HG03469 (cell line): ENCODE measurements around the gene KLK3.

Experiments
- ATAC-seq: cut with Tn5 transposase; IDR thresholded peaks from one replicate; pipeline ENCODE4 v1.9.1; 2021; ENCODE audit warnings: mild to moderate bottlenecking, moderate library complexity, moderate number of reproducible peaks; ENCODE audit not compliant: unreplicated experiment

The KLK3 gene

DNA sequence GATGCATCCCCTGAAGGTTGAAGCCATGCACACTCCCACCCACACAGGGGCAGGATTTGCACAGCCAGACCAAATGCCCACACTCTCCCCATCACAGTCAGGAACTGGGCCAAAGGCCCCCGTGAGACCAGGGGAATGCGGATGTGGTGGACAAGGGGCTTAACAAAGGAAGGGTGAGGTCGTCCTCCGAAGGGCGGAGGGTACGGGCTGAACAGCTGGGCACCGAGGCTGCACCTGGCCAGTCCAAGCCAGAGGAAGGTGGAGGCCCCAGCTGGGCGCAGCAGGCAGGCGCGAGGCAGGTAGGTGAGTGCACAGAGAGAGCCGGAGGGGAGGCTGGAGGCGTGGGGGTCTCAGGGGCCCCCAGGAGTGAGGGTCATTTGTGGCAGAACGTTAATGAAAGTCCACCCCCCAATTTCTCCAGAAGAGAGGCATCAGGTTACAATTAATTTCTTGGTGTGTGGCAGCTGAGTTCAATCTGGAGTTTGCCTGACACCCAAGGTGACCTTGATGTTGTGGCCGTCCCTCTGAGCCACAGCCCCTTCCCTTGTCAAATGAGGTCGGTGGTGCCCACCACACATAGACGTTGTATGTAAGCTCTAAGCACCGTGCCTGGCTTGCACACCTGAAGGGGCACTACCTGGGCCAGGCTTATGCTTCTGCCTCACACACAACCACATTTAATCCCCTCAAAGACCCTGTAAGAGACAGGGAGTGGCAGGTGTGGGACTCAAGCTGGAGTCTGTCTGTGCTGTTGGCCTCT lies 24.3 kb upstream of the KLK3 start:
- ATAC-seq: no peak

DNA sequence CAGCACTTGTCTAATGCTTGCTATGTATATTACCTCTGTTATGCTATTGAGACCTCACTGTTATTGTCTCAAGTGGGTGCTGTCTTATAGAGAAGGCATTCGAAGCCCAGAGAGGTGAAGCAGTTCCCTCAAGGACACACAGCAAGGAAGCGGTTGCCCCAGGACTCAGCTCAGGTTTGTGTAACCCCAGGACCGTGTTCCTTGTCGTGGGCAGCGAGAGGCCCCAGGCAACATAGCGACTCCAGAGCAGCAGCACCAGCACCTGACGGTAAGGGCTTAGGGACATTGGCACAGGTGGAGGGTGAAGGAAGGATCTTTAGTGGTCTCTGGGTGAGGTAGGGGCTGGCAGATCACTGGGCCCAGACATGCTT lies 23.7 kb upstream of the KLK3 start:
- ATAC-seq: no peak

DNA sequence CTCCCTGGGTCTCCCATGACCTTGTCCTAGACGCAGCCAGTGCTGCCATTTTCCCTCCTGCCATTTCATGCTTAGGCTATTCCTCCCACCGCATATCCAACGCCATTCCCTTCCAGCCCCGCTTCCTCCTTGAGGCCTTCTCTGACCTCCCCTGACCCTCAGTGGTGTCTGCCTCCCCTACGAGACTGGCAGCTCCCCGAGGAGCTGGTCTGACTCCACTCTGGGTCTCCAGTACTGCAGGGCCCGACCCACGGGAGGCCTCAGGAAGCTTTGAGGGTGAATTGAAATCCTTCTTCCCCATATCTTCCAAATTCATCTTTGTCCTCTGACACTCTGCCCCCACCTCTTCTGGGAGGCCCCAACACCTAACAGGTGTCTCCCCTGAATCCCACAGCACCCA lies 22.0 kb upstream of the KLK3 start:
- ATAC-seq: no peak

DNA sequence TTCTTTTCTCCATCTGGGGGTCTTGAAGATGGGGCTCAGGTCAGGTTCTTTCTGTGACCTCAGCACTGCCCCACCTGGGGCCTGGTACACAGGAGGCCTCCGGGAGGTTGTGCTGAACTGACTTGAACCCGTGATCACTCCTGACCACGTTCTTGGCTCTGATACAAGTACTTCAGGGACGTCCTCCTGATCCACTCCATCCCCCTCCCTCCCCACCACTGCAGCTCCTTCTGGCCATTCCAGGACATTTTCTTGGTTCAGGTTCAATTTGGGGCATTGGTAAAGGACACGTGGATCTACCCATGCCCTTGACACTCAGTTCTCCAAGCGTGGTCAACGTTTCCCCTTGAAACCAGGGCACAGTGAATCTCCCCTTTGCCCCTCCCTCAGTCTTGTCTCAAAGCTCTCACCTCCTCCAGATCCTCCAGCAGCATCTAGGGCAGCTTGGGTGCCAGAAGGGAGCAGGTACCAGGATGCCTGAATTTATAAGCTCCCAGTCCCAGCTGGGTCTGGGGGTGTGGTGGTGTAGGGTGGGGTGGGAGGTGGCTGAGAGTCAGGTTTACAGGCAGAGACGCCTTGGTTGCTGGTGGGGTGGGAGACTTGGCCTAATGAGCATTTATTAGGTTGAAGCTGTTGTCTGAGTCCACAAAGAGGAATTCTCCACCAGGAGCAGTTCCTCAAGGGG lies 21.5 kb upstream of the KLK3 start, which contains the start of gene KLK15:
Gene KLK15, minus strand, starts transcription at position 458 of the 685 bp plus-strand sequence. CDS start 2,082 bp downstream, outside the sequence.
- no peak for ATAC-seq

DNA sequence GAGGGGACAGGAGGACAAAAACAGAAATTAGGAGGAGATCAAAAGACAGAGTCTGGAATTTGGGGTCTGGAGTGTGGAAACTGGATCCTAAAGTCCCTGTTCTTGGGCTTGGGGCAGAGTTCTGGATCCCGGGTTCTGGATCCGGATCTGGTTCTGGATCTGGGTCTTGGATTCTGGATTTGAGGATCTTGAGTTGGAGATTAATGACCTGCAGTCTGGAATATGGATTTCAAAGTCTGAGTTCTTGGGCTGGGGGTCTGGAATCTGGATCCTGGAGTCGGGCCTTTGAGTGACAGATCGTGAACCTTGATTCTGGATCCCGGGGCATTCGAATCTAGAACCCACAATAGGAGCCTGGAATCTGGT lies 20.9 kb upstream of the KLK3 start:
- no peak for ATAC-seq

DNA sequence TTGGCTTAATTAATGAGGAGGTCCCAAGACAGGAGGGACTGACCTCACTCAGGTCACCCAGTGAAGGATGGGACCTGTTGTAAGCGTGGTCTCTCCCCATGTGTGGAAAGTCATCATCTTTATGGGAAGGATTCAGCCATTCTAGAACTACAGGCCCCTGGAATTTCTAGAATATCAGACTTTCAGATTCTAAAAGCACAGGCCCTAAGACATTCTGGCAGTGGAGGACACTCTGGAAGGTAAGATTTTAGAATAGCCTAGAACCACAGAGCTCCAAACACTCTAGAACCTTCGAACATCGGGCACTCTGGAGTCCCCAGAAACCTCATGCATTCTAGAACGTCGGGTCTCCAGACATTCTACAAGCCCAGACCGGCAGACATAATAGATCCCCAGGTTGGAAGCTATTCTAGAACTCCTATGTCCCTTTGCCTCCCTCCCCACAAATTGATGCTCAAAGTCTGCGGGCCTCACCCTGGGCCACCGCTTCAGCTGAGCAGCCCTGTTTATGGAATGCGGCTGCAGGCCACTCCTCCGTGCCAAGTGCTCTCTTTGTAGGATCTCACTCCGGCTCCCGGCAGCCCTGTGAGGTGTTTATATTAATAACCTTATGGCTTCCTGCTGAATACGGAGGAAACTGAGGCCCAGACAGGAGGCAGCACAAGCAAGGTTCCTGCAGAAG lies 19.5 kb upstream of the KLK3 start:
- no peak for ATAC-seq

DNA sequence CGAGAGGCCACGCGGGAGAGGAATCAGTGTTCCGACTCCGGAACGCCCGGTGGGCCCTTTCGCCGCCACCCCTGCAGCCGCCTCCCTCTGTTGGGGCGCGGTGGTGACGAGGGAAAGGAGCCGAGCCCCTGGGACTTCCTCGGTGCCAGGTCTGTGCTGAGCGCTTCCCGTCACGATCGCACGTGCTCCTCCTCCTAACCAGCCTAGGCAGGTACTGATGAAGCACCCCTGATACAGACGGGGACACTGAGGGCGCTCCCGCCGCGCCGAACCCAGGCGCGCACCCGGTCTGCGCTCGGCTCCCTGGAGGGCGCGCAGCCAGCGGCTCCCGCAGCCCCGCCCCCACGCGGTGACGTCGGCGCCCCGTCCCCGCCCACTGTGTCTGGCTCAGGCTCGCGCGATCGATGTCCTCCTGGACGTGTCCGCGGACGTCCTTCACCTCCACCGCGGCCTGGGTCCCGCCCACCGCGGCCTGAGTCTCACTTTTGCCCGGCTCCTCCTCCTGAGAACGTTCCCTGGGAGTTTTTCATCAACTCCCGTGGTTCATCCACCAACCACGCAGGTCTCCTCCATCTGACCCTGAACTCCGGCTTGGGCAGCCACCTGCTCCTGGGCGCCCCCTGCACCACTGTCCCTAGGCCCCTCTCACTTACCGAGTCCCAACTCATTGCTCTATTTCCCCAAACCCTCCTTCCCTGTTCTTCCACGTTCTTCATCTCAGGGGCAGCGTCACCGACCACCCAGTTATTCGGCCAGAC lies 18.8 kb upstream of the KLK3 start:
- no peak for ATAC-seq

DNA sequence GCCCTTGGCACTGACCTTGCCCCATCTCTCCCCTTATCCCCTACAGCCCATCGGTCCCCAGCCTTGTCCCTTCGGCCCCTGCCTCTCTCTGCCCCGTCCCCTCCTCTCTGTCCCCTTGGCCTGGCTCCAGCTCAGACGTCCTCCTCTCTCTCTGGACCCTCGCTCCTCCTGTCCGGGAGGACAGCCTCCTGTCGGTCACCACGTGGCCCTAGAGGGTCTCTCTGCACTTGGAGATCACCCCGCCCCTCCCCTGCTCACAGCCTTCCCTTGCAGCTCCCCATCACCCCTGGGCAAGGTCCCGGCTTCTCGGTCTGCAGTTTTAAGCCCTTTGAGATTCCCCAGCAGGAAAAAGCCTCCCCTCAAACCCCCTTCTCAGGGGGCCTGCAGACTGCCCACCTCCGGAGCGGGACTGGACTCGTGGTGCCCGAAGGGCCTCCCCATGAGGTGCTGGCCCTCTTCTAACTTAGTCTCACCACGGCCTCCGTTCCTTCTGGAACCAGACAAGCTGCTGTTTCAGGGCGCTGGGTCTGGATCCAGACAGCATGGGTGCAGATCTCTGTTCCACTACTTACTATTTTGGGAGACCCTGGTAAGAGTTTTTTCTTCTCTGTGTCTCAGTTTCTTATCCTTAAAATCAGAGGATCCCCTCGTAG lies 18.0 kb upstream of the KLK3 start:
- ATAC-seq: no peak

DNA sequence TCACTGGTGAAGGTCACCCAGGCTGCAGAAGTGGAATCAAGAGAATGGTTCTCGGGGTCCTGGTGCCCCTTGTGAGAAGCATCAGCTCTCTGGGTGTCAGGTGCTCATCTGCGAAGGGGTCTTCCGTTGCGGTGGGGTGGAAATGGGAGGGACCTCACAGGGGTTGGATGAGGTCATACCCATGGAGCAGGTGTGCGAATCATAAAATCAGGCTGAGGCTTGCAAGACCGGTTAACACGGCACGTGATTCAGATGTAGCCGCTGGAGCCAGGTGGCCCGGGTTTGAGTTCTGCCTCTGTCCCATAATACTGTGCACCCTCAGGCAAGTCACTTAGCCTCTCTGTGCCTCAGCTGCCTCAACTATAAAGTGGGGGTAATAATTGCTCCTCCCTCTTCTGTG lies 17.4 kb upstream of the KLK3 start:
- ATAC-seq: no peak

DNA sequence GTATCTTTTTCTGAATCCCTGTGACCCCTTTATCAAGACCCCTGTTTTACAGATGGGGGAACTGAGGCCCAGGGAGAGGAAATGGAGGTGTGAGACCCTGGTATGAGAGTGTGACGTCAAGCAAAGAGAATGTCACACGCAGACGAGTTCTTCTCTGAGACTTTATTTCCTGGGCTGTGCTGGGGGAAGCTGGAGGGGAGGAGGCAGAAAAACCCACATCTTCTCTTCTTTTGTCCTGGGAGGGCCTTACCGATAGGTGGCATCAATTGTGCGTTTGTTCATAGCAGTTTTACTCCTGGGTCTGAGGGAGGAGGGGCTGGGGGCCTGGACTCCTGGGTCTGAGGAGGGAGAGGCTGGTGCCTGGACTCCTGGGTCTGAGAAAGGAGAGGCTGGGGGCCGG lies 16.5 kb upstream of the KLK3 start:
- ATAC-seq: no peak

DNA sequence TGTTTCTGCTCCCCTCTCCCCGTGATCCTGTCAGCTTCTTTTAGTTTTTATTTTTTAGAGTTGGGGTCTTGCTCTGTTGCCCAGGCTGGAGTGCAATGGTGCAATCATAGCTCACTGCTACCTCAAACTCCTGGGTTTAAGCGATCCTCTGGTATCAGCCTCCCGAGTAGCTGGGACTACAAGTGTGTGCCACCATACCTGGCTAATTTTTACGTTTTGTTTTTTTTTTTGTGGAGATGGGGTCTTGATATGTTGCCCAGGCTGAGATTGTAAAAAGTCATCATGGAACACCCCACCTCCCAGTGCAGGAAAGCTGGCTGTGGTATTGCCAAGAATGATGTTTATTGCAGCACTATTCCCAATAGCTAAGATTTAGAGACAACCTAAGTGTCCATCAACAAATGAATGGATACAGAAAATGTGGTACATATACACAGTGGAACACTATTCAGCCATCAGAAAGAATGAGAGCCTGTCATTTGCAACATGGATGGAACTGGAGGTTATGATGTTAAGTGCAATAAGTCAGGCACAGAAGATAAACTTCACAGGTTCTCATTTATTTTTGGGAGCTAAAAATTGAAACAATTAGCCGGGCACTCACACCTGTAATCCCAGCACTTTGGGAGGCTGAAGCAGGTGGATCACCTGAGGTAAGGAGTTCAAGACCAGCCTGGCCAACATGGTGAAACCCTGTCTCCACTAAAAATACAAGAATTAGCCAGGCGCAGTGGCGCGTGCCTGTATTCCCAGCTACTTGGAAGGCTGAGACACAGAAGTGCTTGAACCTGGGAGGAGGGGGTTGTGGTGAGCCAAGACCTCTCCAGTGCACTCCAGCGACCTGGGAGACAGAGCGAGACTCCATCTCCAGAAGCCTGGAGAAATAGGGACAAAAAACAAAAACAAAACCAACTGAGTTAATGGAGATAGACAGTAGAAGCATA lies 14.7 kb upstream of the KLK3 start:
- ATAC-seq: no peak

DNA sequence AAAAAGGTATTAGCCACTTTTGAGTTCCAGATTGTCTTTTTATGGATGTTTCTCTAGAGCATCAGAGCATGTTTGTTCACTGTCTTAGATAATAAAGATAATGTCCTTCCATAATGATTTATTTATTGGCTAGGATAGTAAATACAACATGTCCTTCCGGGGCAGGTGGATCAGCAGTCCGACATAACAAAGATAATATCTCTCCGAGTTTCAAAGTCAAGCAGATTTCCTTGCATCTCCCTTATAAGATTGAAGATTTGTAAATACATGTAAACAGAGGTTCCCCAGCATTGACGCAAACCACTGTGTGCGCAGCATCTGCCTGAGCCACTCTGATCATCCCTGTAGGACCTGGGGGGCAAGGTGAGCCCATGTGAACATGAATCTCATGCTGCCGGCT lies 12.6 kb upstream of the KLK3 start:
- no peak for ATAC-seq

DNA sequence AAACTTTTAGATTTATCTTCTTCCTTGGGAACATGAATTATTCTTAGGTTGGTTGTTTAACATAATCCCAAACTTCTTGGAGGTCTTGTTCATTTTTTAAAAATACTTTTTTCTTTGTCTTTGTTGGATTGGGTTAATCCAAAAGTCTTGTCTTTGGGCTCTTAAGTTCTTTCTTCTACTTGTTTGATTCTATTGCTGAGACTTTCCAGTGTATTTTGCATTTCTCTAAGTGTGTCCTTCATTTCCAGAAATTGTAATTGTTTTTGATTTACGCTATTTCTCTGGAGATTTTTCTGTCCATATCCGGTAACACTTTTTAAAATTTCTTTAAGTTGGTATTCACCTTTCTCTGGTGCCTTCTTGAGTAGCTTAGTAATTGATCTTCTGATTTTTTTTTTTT lies 11.5 kb upstream of the KLK3 start:
- no peak for ATAC-seq

DNA sequence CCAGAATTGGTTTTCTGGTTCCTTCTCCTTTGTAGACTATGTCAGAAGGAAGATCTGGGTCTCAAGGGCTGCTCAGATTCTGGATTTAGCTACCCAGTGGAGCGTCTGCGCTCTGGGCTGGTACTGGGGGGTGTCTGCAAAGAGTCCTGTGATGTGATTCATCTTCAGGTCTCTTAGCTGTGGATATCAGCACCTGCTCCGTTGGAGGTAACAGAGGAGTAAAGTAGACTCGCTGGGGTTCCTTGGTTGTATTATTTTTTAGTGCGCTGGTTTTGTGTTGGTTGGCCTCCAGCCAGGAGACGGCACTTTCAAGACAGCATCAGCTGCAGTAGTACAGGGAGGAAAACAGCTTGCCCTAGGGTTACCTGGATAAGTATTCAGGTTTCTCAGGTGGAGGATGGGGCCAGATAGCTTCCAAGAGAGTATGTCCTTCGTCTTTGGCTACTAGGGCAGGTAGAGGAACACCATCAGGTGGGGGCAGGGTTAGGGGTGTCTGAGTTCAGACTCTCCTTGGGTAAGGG lies 11.0 kb upstream of the KLK3 start:
- ATAC-seq: no peak

DNA sequence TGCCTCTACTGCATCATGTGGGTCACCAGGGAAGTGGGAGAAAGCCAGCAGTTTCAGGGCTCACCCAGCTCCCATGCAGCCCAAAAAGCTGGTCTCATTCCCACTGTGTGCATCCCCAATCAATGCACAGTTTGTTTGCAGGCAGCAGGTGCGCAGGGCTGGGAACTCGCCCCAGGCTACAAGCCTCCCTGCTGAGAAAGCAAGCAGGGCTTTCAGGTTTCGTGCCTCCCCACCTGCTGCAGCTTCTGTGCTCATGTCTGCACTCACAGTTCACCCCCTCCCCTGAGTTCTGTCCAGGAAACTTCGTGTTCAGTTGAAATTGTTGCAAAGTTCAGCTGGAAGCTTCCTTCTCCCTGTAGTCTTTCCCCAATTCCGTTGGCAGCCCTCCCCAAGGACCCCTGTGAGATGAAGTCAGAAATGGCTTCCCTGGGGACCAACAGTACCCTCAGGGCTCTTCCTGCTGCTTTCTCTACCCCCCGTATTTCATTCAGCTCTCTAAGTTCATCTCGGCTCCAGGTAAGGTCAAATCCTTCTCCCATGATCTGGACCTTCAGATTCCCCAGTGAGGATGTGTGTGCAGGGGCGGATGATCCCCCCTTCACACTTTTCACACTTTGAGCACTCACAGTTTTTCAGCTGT lies 10.3 kb upstream of the KLK3 start:
- ATAC-seq: no peak

DNA sequence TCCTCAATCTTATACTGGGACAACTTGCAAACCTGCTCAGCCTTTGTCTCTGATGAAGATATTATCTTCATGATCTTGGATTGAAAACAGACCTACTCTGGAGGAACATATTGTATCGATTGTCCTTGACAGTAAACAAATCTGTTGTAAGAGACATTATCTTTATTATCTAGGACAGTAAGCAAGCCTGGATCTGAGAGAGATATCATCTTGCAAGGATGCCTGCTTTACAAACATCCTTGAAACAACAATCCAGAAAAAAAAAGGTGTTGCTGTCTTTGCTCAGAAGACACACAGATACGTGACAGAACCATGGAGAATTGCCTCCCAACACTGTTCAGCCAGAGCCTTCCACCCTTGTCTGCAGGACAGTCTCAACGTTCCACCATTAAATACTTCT lies 4.0 kb upstream of the KLK3 start:
- no peak for ATAC-seq

DNA sequence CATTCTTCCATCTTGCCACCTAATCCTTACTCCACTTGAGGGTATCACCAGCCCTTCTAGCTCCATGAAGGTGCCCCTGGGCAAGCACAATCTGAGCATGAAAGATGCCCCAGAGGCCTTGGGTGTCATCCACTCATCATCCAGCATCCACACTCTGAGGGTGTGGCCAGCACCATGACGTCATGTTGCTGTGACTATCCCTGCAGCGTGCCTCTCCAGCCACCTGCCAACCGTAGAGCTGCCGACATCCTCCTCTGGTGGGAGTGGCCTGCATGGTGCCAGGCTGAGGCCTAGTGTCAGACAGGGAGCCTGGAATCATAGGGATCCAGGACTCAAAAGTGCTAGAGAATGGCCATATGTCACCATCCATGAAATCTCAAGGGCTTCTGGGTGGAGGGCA lies 3.1 kb upstream of the KLK3 start:
- ATAC-seq: no peak

DNA sequence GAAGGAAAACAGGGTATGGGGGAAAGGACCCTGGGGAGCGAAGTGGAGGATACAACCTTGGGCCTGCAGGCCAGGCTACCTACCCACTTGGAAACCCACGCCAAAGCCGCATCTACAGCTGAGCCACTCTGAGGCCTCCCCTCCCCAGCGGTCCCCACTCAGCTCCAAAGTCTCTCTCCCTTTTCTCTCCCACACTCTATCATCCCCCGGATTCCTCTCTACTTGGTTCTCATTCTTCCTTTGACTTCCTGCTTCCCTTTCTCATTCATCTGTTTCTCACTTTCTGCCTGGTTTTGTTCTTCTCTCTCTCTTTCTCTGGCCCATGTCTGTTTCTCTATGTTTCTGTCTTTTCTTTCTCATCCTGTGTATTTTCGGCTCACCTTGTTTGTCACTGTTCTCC lies 2.7 kb downstream of the KLK3 start:
- no peak for ATAC-seq

DNA sequence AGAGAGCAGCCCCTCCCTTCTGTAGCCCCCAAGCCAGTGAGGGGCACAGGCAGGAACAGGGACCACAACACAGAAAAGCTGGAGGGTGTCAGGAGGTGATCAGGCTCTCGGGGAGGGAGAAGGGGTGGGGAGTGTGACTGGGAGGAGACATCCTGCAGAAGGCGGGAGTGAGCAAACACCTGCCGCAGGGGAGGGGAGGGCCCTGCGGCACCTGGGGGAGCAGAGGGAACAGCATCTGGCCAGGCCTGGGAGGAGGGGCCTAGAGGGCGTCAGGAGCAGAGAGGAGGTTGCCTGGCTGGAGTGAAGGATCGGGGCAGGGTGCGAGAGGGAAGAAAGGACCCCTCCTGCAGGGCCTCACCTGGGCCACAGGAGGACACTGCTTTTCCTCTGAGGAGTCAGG lies 4.2 kb downstream of the KLK3 start:
- ATAC-seq: no peak
